NOMO-1 treated with DMSO at 0.1 percent for 48 hours (cell line): ENCODE measurements around the gene TRANK1.
"Not testable (repeated sequence)": the region's sequence is repeated elsewhere in the genome, so short reads cannot be mapped to it uniquely, and the experiment has no call there.

Experiments used
- DNase-seq: peaks from one replicate; lab custom pipeline; 2025; ENCODE audit not compliant: unreplicated experiment; lab: John Stamatoyannopoulos, UW

Gene TRANK1

DNA sequence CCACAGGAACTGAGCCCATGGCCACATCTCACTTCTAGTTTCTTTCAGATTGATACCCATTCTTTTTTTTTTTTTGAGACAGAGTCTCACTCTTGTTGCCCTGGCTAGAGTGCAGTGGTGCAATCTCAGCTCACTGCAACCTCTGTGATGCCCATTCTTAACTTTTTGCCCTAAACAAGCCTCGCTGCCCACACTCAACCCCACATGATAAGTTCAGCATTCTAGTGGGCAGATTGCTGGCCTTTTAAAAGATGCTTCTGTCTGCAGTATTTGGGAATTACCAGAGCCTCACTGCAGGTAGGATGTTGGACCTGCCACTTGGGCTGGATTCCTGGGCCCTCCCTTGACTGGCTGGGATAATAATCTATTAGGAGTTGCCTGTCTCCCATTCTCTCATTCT, 51.0 kb downstream of the TRANK1 start:
- no peak for DNase-seq

- DNase-seq: peak; percentile 96
Measured at GRCh38 chr3:36893137-36893557, 51.7 kb downstream of the TRANK1 start.

- DNase-seq: no peak
Measured at GRCh38 chr3:36892457-36893136, 52.3 kb downstream of the TRANK1 start.

DNA sequence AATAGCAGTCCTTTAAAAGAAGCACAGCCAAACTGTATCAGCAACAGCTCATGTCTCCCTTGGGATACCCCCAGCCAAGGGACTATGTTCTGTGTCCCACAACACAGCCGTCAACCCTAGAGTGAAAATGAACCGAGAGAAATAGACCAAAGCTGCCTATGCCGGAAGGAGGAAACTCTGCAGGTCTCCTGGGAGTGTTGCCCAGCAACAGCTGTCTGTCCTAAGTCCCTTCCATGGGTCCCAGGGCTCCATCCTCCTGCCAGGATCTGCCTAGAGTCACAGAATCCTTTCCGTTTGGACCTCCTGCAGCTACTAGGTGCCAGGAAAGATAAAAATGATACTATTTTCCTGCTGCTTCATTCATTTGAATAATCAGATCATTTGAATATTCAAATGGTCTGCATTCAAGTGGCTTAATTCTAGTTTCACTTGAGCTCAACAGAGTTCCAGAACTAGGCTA, 53.1 kb downstream of the TRANK1 start:
- DNase-seq: no peak

- not testable (repeated sequence) for DNase-seq
Measured at GRCh38 chr3:36891097-36891496, 53.8 kb downstream of the TRANK1 start.

- DNase-seq: no peak
Measured at GRCh38 chr3:36890261-36890660, 54.6 kb downstream of the TRANK1 start.

GRCh38 chr3:36881735-36882134, 63.1 kb downstream of the TRANK1 start:
- DNase-seq: no peak

DNA sequence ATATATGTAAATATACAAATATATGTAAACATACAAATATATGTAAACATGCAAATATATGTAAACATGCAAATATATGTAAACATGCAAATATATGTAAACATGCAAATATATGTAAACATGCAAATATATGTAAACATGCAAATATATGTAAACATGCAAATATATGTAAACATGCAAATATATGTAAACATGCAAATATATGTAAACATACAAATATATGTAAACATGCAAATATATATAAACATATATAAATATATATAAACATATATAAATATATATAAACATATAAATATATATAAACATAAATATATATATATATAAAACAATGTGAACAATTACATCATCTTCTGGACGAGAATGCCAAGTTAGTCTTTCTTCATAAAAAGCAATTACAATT, 65.0 kb downstream of the TRANK1 start:
- DNase-seq: not testable (repeated sequence)

- DNase-seq: no peak
Measured at GRCh38 chr3:36877930-36878685, 66.7 kb downstream of the TRANK1 start.

GRCh38 chr3:36876181-36876936, 68.5 kb downstream of the TRANK1 start:
- DNase-seq: peak; percentile 56

DNA sequence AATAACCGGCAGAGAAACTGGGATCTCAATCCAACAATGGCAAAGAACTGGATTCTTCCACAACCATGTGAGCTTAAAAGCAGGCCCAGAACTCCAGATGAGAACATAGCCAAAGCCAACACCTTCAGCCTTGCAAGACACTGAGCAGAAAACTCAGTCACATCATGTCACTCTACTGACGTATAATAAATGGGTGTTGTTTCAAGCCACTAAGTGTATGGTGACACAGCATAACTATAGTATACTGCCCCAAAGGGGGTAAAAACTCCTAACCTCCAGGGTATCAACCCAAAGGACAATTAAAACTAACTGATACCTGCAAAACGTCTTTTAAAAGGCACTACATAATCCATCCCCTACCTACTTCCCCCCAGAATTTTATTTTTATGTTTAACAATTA, 69.5 kb downstream of the TRANK1 start:
- no peak for DNase-seq

DNA sequence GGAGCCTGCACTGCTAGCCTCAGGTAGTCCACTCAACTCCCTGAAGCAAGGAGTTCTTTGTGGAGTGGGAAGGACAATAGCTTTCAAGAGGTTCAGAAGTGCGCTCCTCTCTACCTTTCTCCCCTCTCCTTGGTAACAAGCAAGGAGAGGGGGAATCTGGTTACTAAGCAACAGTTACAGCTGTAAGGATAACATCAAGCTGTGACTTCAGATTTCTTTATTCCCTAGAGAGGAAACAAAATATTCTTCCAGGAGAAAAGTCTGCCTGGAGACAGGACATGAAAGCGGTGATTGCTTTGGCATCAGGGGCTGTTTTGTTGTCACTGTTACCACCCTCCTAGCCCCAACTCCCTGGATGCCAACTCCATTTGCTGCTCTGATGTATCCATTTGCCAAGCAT, 70.4 kb downstream of the TRANK1 start:
- no peak for DNase-seq

GRCh38 chr3:36871379-36872126, 73.3 kb downstream of the TRANK1 start:
- DNase-seq: no peak

DNA sequence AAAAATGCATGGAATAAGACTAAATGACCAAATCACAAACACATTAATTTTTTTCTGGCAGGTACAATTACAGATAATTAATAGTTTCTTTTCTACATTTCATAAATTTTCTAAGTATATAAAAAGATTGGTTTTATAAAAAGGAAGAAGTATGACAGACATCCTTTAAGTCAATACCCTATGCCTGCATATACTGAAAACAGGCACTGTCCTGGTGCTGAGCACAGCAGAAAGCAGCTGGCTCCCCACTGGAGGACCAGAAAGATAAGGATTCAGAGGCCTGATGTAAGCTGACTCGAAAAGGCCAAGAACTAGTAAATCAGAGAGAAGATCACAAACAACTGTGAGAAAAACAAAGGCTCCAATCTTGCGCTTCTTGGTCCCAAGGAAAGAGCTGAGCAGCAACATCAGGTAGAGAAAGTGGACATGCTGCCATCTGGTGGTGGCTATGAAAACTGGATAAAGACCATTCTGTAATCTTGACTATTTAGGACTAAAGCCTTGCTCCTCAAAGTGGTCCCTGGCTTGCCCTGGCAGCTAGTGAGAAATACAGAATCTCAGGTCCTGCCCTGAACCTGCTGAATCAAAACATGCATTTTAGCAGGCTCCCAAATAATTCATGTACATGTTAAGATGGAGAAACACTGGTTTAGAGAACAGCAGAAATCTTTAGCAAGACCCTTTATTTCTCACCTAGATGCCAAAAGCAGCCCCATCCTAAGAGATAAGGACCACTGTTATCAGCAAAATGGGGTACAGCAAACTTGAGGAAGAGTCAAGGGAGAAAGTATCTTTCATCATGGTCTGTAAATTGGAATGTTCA, 76.0 kb downstream of the TRANK1 start:
- DNase-seq: peak; percentile 54

- DNase-seq: no peak
Measured at GRCh38 chr3:36867810-36868209, 77.0 kb downstream of the TRANK1 start.

- DNase-seq: no peak
Measured at GRCh38 chr3:36866368-36866767, 78.5 kb downstream of the TRANK1 start.

- peak; percentile 77 for DNase-seq
Measured at GRCh38 chr3:36864180-36865053, 80.4 kb downstream of the TRANK1 start.

DNA sequence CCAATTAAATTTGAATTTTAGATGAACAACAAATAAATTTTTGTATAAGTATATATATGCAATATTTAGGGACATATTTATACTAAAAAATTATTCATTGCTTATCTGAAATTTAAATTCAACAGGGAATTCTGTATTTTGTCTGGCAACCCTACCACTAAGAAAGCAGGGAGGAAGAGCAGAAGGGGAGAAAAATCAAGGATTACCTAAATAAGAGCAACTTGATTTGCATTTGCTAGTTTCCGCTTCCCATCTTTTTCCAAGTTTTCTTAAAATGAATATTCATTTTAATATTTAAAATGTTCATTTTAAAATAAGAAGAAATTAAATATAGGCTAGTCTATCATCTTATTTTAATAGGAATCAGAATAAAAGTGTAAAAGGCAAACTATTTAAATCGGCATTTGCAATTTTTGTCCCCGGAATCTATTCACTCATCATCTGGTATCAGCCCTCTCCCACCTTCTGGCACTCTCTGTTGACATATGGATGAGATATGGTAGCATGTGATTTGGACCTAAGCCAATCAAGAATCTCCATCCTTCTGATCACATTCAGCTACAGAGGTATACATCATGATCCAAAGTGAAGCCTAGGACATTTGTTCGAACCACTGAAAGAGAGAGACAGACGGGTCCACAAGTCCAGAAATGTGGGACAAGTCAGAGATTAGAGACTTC, 82.6 kb downstream of the TRANK1 start:
- no peak for DNase-seq

DNA sequence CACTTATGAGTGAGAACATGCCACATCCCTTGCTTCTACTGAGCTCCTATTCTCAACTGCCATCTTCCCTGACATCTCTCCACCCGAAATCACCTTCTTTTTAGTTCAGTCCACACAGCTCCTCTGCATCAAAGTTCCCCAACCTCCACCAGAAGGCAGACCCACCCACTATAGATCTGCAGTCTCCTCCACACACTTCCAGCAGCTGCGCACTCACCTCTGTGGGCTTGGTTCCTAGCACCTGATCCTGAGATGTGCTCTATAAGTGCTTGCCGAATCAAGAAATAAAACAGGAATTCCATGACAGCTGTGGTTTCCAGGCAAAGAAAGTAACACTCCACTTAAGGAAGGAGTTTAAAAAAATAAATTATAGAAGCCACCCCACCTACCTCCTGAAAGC, 85.4 kb downstream of the TRANK1 start:
- no peak for DNase-seq
